ENCODE results near the gene ABLIM3. TPM values are rescaled to one million over a fixed set of nuclear protein-coding genes. Genes with fewer than 3 reads are reported as not detected.

The ABLIM3 gene
- polyA plus RNA-seq, 1 of the 3 experiments (the other 2 are of a cell fraction): 5.9 TPM

- WGBS (ENCODE audit: low lambda C conversion rate): 33% methylated on average over 4 of the region's 4 CpGs
- CTCF ChIA-PET: interaction anchor here (1.2 to 1.6 kb wide), 2 partner anchors 12 to 29 kb away, joined by 3 read pairs; no protein-coding TSS in a partner anchor
Observed at GRCh38 chr5:149246906-149247305, 105.6 kb downstream of the ABLIM3 start.

GRCh38 chr5:149247726-149248125 lies 106.4 kb downstream of the ABLIM3 start:
- DNase-seq: no peak
- Histone ChIP-seq H3K4me2 (no peak overlapping the region), H3K4me1 (ENCODE audit: control insufficient read depth in 1 of 2, insufficient read depth in 2 of 2, low read depth in 1 of 2, low read length in 1 of 2) (no peaks in the 10 kb centered on the region), H3K27me3 (ENCODE audit: insufficient read depth) (no peaks in the 10 kb centered on the region), H3K9ac (no peak overlapping the region), H3K4me3 (ENCODE audit: low read depth in 2 of 2, low read length in 1 of 2) (no peak overlapping the region), H3K27ac (ENCODE audit: low read depth in 2 of 2, low read length in 1 of 2) (no peak overlapping the region), H3K9me3 (no peaks in the 10 kb centered on the region), H4K20me1 (ENCODE audit: insufficient read depth) (no peaks in the 10 kb centered on the region), H3K36me3 (replicated peaks in 1 of 2; ENCODE audit: control insufficient read depth in 1 of 2, insufficient read depth in 2 of 2, low read length in 1 of 2) (no peaks in the 10 kb centered on the region), H3K9me2 (no peaks in the 10 kb centered on the region), H2AFZ (ENCODE audit: low read depth) (no peak overlapping the region), H3F3A (replicated peaks; ENCODE audit: insufficient read depth) (no peaks in the 10 kb centered on the region), H3K79me2 (ENCODE audit: insufficient read depth) (no peaks in the 10 kb centered on the region)
- 81% methylated on average over 8 of the region's 8 CpGs for WGBS (ENCODE audit: low lambda C conversion rate)
- CTCF ChIA-PET: interaction anchor here (1.1 to 1.6 kb wide), 5 partner anchors 11 to 111 kb away, joined by 3 to 7 read pairs (median 3); no protein-coding TSS in a partner anchor
- POLR2A ChIA-PET: no interaction called here
- TF ChIP-seq EP300 (IDR thresholded peaks at IDR 0.05; ENCODE audit: borderline replicate concordance in 1 of 2, low read depth in 1 of 2, low read length in 1 of 2): no peak
- TF ChIP-seq SMC3 (IDR thresholded peaks at IDR 0.05; ENCODE audit: low read depth, low read length): no peak
- no peak for TF ChIP-seq MAX (IDR thresholded peaks at IDR 0.05; ENCODE audit: low read depth)
- no peak for TF ChIP-seq ELF1 (IDR thresholded peaks at IDR 0.05)
- no peak for TF ChIP-seq NFIC (IDR thresholded peaks at IDR 0.05; ENCODE audit: borderline replicate concordance)
- TF ChIP-seq USF2 (IDR thresholded peaks at IDR 0.05; ENCODE audit: borderline replicate concordance, low read depth, low read length): no peak
- TF ChIP-seq PBX3 (IDR thresholded peaks at IDR 0.05): no peak
- TF ChIP-seq USF1 (IDR thresholded peaks at IDR 0.05; ENCODE audit: borderline replicate concordance, low read depth): no peak
- TF ChIP-seq EZH2phosphoT487 (IDR thresholded peaks at IDR 0.05; ENCODE audit: borderline replicate concordance, low read depth): no peak
- TF ChIP-seq GABPA (IDR thresholded peaks at IDR 0.05; ENCODE audit: low read depth): no peak

More at GRCh38 chr5:149246906-149247305, 105.6 kb downstream of the ABLIM3 start:
- Histone ChIP-seq H3K4me3 (ENCODE audit: low read depth in 2 of 2, low read length in 1 of 2) (no peak overlapping the region), H3K9me3 (no peaks in the 10 kb centered on the region), H3K4me1 (ENCODE audit: control insufficient read depth in 1 of 2, insufficient read depth in 2 of 2, low read depth in 1 of 2, low read length in 1 of 2) (no peaks in the 10 kb centered on the region), H3K27ac (ENCODE audit: low read depth in 2 of 2, low read length in 1 of 2) (no peak overlapping the region), H3K9ac (no peak overlapping the region), H4K20me1 (ENCODE audit: insufficient read depth) (no peaks in the 10 kb centered on the region), H3K9me2 (no peaks in the 10 kb centered on the region), H3K79me2 (ENCODE audit: insufficient read depth) (no peaks in the 10 kb centered on the region), H3F3A (replicated peaks; ENCODE audit: insufficient read depth) (no peaks in the 10 kb centered on the region), H3K4me2 (no peak overlapping the region), H3K27me3 (ENCODE audit: insufficient read depth) (no peaks in the 10 kb centered on the region), H2AFZ (ENCODE audit: low read depth) (no peak overlapping the region), H3K36me3 (replicated peaks in 1 of 2; ENCODE audit: control insufficient read depth in 1 of 2, insufficient read depth in 2 of 2, low read length in 1 of 2) (no peaks in the 10 kb centered on the region)
- TF ChIP-seq POLR2AphosphoS5 (IDR thresholded peaks at IDR 0.05; ENCODE audit: low read depth, low read length) (no peak), PBX3 (IDR thresholded peaks at IDR 0.05) (no peak), GATA2 (CRISPR knock-in tag; IDR thresholded peaks at IDR 0.05) (no peak), SMC3 (IDR thresholded peaks at IDR 0.05; ENCODE audit: low read depth, low read length) (no peak), MXI1 (IDR thresholded peaks at IDR 0.05; ENCODE audit: low read depth, low read length) (no peak)
- POLR2A ChIA-PET: no interaction called here
- no peak for DNase-seq
